ENCODE data around the gene SGSM1. TPM values are rescaled to one million over a fixed set of nuclear protein-coding genes. Genes with fewer than 3 reads are reported as not detected.

The SGSM1 gene
- total RNA-seq, 1 experiment from 2014 or later: 5.1 TPM

DNA sequence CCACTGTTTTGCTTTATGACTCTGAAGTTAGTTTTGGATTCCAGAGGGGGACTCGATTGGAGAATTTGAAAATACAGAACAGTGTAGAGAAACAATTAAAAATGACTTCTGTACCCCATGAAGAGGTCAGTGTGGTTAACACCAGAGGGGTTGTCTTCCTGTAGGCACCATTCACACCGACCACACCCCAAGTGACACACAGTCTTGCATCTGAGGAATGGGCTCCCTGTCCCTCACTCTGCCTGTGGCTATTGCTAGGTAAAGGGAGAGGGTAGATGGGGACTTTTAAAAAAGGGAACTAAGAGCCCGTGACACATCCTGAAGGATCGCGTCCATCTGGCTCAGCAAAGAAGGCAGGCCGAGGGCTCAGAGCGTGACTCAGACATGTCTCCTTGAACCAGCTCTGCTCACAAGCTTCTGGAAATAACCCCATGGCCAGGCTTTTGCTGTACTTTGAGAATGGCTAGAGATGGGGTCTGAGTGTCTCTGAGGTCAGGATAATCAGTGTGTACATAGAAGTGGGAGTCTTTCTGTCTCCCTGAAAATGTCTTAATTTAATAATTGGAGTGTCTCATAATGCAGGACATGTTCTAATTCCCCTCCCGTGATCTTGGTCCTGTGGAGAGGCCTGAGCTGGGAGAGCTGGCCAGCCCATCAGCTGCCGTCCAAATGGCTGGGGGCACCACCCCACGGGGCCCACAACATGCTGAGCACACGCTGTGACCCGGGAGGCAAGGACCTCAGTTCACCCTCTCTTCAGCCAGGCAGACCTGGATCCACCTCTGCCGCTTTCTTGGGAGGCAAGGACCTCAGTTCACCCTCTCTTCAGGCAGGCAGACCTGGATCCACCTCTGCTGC is 39.3 kb downstream of the SGSM1 start:
- Histone ChIP-seq H3K79me2 (ENCODE audit: insufficient read depth, low read length) (no peaks in the 10 kb centered on the region), H3K4me2 (ENCODE audit: low read length) (no peak overlapping the region), H3K4me3 (replicated peaks in 1 of 2; ENCODE audit: low read depth in 1 of 2, low read length in 2 of 2) (no peak overlapping the region), H3K27me3 (ENCODE audit: insufficient read depth, low read length) (no peaks in the 10 kb centered on the region), H3K9me3 (ENCODE audit: control insufficient read depth in 1 of 2, insufficient read depth in 1 of 2, low read depth in 1 of 2, low read length in 2 of 2) (no peaks in the 10 kb centered on the region), H3K9ac (ENCODE audit: low read length) (no peak overlapping the region), H2AFZ (ENCODE audit: low read depth, low read length, poor library complexity, severe bottlenecking) (no peak overlapping the region), H3K36me3 (ENCODE audit: control insufficient read depth in 1 of 2, insufficient read depth in 2 of 2, low read length in 2 of 2) (no peaks in the 10 kb centered on the region), H3K9me2 (ENCODE audit: insufficient read depth) (no peaks in the 10 kb centered on the region), H3K27ac (ENCODE audit: low read depth, low read length) (no peak overlapping the region), H4K20me1 (ENCODE audit: insufficient read depth) (no peaks in the 10 kb centered on the region), H3K4me1 (ENCODE audit: control insufficient read depth in 1 of 2, insufficient read depth in 2 of 2, low read length in 2 of 2) (no peaks in the 10 kb centered on the region)
- BruUV-seq (replicated peaks): no TSS peak
- CTCF ChIA-PET: interaction anchor here (0.6 to 1.4 kb wide), 2 partner anchors 12 to 20 kb away, joined by 3 read pairs; no protein-coding TSS in a partner anchor
- RAD21 ChIA-PET (ENCODE audit: low non-redundant PET in 1 of 2, low total read pairs in 2 of 2, uncharacterized antibody in 2 of 2, unreplicated experiment in 2 of 2): no interaction called here
- POLR2A ChIA-PET: no interaction called here
- intact Hi-C loops (cut with micrococcal nuclease): no loop called here
- no peak for ATAC-seq
- TF ChIP-seq CBX3 (IDR thresholded peaks at IDR 0.05; ENCODE audit: low read depth): no peak
- no peak for TF ChIP-seq POLR2A (IDR thresholded peaks at IDR 0.05; ENCODE audit: borderline replicate concordance, extremely low read depth, insufficient read depth, insufficient read length)
- TF ChIP-seq, protein P1, sequence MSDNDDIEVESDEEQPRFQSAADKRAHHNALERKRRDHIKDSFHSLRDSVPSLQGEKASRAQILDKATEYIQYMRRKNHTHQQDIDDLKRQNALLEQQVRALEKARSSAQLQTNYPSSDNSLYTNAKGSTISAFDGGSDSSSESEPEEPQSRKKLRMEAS (IDR thresholded peaks at IDR 0.05): no peak
- TF ChIP-seq, protein P2, sequence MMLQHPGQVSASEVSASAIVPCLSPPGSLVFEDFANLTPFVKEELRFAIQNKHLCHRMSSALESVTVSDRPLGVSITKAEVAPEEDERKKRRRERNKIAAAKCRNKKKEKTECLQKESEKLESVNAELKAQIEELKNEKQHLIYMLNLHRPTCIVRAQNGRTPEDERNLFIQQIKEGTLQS (IDR thresholded peaks at IDR 0.05): no peak
- no peak for TF ChIP-seq FOSL1 (IDR thresholded peaks at IDR 0.05; ENCODE audit: low read depth)
- no peak for TF ChIP-seq SRF (IDR thresholded peaks at IDR 0.05; ENCODE audit: low read depth)
- TF ChIP-seq, protein P3, sequence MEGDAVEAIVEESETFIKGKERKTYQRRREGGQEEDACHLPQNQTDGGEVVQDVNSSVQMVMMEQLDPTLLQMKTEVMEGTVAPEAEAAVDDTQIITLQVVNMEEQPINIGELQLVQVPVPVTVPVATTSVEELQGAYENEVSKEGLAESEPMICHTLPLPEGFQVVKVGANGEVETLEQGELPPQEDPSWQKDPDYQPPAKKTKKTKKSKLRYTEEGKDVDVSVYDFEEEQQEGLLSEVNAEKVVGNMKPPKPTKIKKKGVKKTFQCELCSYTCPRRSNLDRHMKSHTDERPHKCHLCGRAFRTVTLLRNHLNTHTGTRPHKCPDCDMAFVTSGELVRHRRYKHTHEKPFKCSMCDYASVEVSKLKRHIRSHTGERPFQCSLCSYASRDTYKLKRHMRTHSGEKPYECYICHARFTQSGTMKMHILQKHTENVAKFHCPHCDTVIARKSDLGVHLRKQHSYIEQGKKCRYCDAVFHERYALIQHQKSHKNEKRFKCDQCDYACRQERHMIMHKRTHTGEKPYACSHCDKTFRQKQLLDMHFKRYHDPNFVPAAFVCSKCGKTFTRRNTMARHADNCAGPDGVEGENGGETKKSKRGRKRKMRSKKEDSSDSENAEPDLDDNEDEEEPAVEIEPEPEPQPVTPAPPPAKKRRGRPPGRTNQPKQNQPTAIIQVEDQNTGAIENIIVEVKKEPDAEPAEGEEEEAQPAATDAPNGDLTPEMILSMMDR (IDR thresholded peaks at IDR 0.05 in 2 of 3, conservative IDR thresholded peaks at IDR 0.05 in 1 of 3; ENCODE audit: borderline replicate concordance in 1 of 3, insufficient read depth in 1 of 3, low read depth in 2 of 3, low read length in 2 of 3): no peak
- TF ChIP-seq SP1 (IDR thresholded peaks at IDR 0.05; ENCODE audit: low read depth): no peak
- TF ChIP-seq ELF1 (IDR thresholded peaks at IDR 0.05; ENCODE audit: borderline replicate concordance, low read depth): no peak
- no peak for TF ChIP-seq EGR1 (IDR thresholded peaks at IDR 0.05; ENCODE audit: low read depth)
- TF ChIP-seq, protein P4, sequence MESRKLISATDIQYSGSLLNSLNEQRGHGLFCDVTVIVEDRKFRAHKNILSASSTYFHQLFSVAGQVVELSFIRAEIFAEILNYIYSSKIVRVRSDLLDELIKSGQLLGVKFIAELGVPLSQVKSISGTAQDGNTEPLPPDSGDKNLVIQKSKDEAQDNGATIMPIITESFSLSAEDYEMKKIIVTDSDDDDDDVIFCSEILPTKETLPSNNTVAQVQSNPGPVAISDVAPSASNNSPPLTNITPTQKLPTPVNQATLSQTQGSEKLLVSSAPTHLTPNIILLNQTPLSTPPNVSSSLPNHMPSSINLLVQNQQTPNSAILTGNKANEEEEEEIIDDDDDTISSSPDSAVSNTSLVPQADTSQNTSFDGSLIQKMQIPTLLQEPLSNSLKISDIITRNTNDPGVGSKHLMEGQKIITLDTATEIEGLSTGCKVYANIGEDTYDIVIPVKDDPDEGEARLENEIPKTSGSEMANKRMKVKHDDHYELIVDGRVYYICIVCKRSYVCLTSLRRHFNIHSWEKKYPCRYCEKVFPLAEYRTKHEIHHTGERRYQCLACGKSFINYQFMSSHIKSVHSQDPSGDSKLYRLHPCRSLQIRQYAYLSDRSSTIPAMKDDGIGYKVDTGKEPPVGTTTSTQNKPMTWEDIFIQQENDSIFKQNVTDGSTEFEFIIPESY (IDR thresholded peaks at IDR 0.05; ENCODE audit: extremely low read depth, insufficient replicate concordance, low read length): no peak
- no peak for TF ChIP-seq RAD21 (IDR thresholded peaks at IDR 0.05; ENCODE audit: low read depth)
- no peak for TF ChIP-seq JUND (IDR thresholded peaks at IDR 0.05)
- no peak for TF ChIP-seq EZH2phosphoT487 (IDR thresholded peaks at IDR 0.05; ENCODE audit: borderline replicate concordance)
- no peak for TF ChIP-seq POLR2AphosphoS5 (IDR thresholded peaks at IDR 0.05; ENCODE audit: low read depth, low read length)
- no peak for TF ChIP-seq CEBPB (IDR thresholded peaks at IDR 0.05; ENCODE audit: low read depth)
- DNase-seq (ENCODE audit: low read depth, low spot score): no peak
